Fibroblast of gingiva (primary cell): ENCODE measurements around the gene SLC52A1.

Source experiments
- DNase-seq: peaks from one replicate; pipeline ENCODE4 v3.0.0-alpha.2; 2011; ENCODE audit warnings: low read depth

SLC52A1 gene

GRCh38 chr17:4987767-4988567 is 47.3 kb downstream of the SLC52A1 start:
- peak; percentile 31 for DNase-seq

GRCh38 chr17:4986951-4987766 is 48.1 kb downstream of the SLC52A1 start, which contains the start of gene CAMTA2:
TSS of gene CAMTA2 (minus strand) at chr17:4987675. CDS start at chr17:4986222, 1,453 bp downstream.
- DNase-seq = peak; percentile 72

- DNase-seq = peak; percentile 17
Observed at GRCh38 chr17:4986403-4986802, 48.8 kb downstream of the SLC52A1 start.
